GM23248 (cell line): ENCODE measurements around the gene CIPC.

Experiments used
- EZH2 ChIP-seq: fragments of 200-600 bp; sonication (generic); IDR thresholded peaks from 2 replicates; pipeline ENCODE4 v1.6.1; 2018; ENCODE audit warnings: antibody characterized with exemption, mild to moderate bottlenecking; ENCODE audit not compliant: insufficient read depth, poor library complexity, severe bottlenecking
- EZH2phosphoT487 ChIP-seq: fragments of 200-600 bp; sonication (generic); IDR thresholded peaks from 2 replicates; pipeline ENCODE4 v1.6.1; 2018; ENCODE audit warnings: antibody characterized with exemption, moderate library complexity, mild to moderate bottlenecking, low read depth; ENCODE audit not compliant: insufficient read depth

DNA sequence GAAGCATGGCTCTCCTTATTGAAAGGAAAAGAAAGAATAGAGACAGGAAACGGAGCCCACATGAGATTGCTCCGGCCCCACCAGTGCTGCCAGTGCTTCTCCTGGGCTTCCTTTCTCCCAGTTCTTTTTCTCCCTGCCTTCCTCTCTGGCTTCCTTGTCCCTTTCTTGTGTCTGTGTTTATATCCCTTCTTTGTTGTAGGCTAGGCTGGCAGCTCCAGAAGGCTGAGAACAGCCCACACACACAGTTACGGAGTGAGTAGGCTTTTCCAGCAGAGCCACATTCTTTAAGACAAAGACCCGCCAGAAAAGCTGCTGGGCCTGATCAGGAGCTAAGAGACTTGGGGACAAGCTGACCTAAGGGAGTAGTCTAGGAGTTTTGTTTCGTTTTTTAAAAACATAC, 13.0 kb downstream of the CIPC start:
- TF ChIP-seq EZH2phosphoT487: no peak
- TF ChIP-seq EZH2: no peak
